Neural cell (in vitro differentiated cells): ENCODE results near the gene SETD4. TPM values are rescaled to one million over a fixed set of nuclear protein-coding genes. Genes with fewer than 3 reads are reported as not detected.

Source experiments
- H2AFZ ChIP-seq: fragments of 200-600, 300-800 bp; sonication (generic), shearing (Covaris generic); 2 replicates; pipeline ENCODE4 v1.6.0; 2014; ENCODE audit warnings: low read depth, mild to moderate bottlenecking, antibody characterized with exemption, low read length, moderate library complexity
- H3F3A ChIP-seq: fragments of 200-600 bp; shearing (Covaris generic); 2 replicates; pipeline ENCODE4 v1.6.1; 2016; ENCODE audit warnings: mild to moderate bottlenecking, moderate library complexity, mixed read lengths, antibody characterized with exemption, low read length; ENCODE audit not compliant: insufficient read depth, poor library complexity, severe bottlenecking
- H3K27ac ChIP-seq: fragments of 200-600, 300-800 bp; sonication (generic), shearing (Covaris generic); 2 replicates; pipeline ENCODE4 v1.5.1; 2014; ENCODE audit warnings: mild to moderate bottlenecking, low read length, moderate library complexity
- H3K27me3 ChIP-seq: fragments of 300-800, 200-600 bp; sonication (generic), shearing (Covaris generic); 2 replicates; pipeline ENCODE4 v1.6.0; 2014; ENCODE audit warnings: mild to moderate bottlenecking, low read depth, low read length, moderate library complexity; ENCODE audit not compliant: insufficient read depth
- H3K36me3 ChIP-seq: fragments of 300-800, 200-600 bp; sonication (generic), shearing (Covaris generic); 2 replicates; pipeline ENCODE4 v1.5.1; 2014; ENCODE audit warnings: mild to moderate bottlenecking, antibody characterized with exemption, low read length, moderate library complexity; ENCODE audit not compliant: insufficient read depth
- H3K4me2 ChIP-seq: fragments of 300-800, 200-600 bp; sonication (generic), shearing (Covaris generic); 2 replicates; pipeline ENCODE4 v1.6.0; 2014; ENCODE audit warnings: mild to moderate bottlenecking, low read length
- H3K4me3 ChIP-seq: fragments of 300-800, 200-600 bp; sonication (generic), shearing (Covaris generic); 2 replicates; pipeline ENCODE4 v1.5.1; 2014; ENCODE audit warnings: mild to moderate bottlenecking, low read length, moderate library complexity
- H3K79me2 ChIP-seq: fragments of 200-600 bp; shearing (Covaris generic); replicated peaks from 2 replicates; pipeline ENCODE4 v1.6.0; 2014; ENCODE audit warnings: mild to moderate bottlenecking, low read length, moderate library complexity; ENCODE audit not compliant: insufficient read depth
- H3K9ac ChIP-seq: fragments of 300-800, 200-600 bp; sonication (generic), shearing (Covaris generic); 2 replicates; pipeline ENCODE4 v1.6.1; 2016; ENCODE audit warnings: mild to moderate bottlenecking, low read length, mixed read lengths
- H3K9me2 ChIP-seq: fragments of 200-600 bp; shearing (Covaris generic); 2 replicates; pipeline ENCODE4 v1.6.1; 2016; ENCODE audit warnings: mild to moderate bottlenecking, low read length, mixed read lengths; ENCODE audit not compliant: insufficient read depth
- H3K9me3 ChIP-seq: fragments of 200-600, 300-800 bp; sonication (generic), shearing (Covaris generic); 2 replicates; pipeline ENCODE4 v1.6.1; 2016; ENCODE audit warnings: mild to moderate bottlenecking, mixed run types, low read length, moderate library complexity, mixed read lengths
- H4K20me1 ChIP-seq: fragments of 200-600 bp; shearing (Covaris generic); 2 replicates; pipeline ENCODE4 v1.6.1; 2016; ENCODE audit warnings: mild to moderate bottlenecking, mixed run types; ENCODE audit not compliant: insufficient read depth
- CTCF ChIP-seq: fragments of 450-650 bp; IDR thresholded peaks from 2 replicates; pipeline ENCODE4 v1.5.1; 2014; ENCODE audit warnings: antibody characterized with exemption, mild to moderate bottlenecking, moderate library complexity; ENCODE audit not compliant: poor library complexity, severe bottlenecking
- EP300 ChIP-seq: fragments of 450-650 bp; conservative IDR thresholded peaks from 2 replicates; pipeline ENCODE4 v1.6.1; 2014; ENCODE audit warnings: antibody characterized with exemption, mild to moderate bottlenecking, moderate library complexity; ENCODE audit not compliant: poor library complexity, severe bottlenecking
- EZH2 ChIP-seq: fragments of 200-600, 300-800 bp; shearing (Covaris generic), sonication (generic); IDR thresholded peaks from 2 replicates; pipeline ENCODE4 v1.6.1; 2014; ENCODE audit warnings: antibody characterized with exemption, low read length, borderline replicate concordance, mild to moderate bottlenecking; ENCODE audit not compliant: insufficient read depth, poor library complexity, severe bottlenecking
- MXI1 ChIP-seq: fragments of 450-650 bp; conservative IDR thresholded peaks from 2 replicates; pipeline ENCODE4 v1.6.1; 2014; ENCODE audit warnings: antibody characterized with exemption, mild to moderate bottlenecking; ENCODE audit not compliant: poor library complexity, severe bottlenecking
- POLR2AphosphoS5 ChIP-seq: IDR thresholded peaks from 2 replicates; pipeline ENCODE4 v1.6.1; 2012
- RAD21 ChIP-seq: fragments of 450-650 bp; conservative IDR thresholded peaks from 2 replicates; pipeline ENCODE4 v1.6.1; 2014; ENCODE audit warnings: antibody characterized with exemption, mild to moderate bottlenecking, moderate library complexity
- REST ChIP-seq: IDR thresholded peaks from 2 replicates; pipeline ENCODE4 v1.6.1; 2012; ENCODE audit warnings: borderline replicate concordance
- SMC3 ChIP-seq: fragments of 450-650 bp; conservative IDR thresholded peaks from 2 replicates; pipeline ENCODE4 v1.6.1; 2014; ENCODE audit warnings: antibody characterized with exemption, mild to moderate bottlenecking, moderate library complexity; ENCODE audit not compliant: poor library complexity
- TAF1 ChIP-seq: IDR thresholded peaks from 2 replicates; pipeline ENCODE4 v1.6.1; 2012; ENCODE audit warnings: low read depth
- polyA plus RNA-seq: library from polyadenylated mRNA; depleted of rRNA; stranded (reverse); fragments of >200 nt; gene quantifications from 2 replicates; pipeline ENCODE4 v1.2.3, GENCODE V29; 2014

SETD4 gene
- polyA plus RNA-seq, 1 donor from 2014 or later, result 64.4 TPM

GRCh38 chr21:36092681-36093080, 32.4 kb upstream of the SETD4 start:
- H3K27me3 ChIP-seq, result no peaks in the 10 kb centered on the region
- no peak overlapping the region for H2AFZ ChIP-seq
- TF ChIP-seq CTCF (no peak), EP300 (no peak), RAD21 (no peak), SMC3 (no peak), EZH2 (no peak), MXI1 (no peak), POLR2AphosphoS5 (no peak), REST (no peak), TAF1 (no peak)
- H3K4me2 ChIP-seq, result no peak overlapping the region
- H3K27ac ChIP-seq, result no peak overlapping the region
- H3K4me3 ChIP-seq, result no peak overlapping the region
- no peaks in the 10 kb centered on the region for H3K79me2 ChIP-seq
- H3K9ac ChIP-seq, result no peak overlapping the region
- no peaks in the 10 kb centered on the region for H3K9me2 ChIP-seq
- no peaks in the 10 kb centered on the region for H3K9me3 ChIP-seq
- H3K36me3 ChIP-seq, result no peaks in the 10 kb centered on the region
- H3F3A ChIP-seq, result no peaks in the 10 kb centered on the region
- H4K20me1 ChIP-seq, result no peaks in the 10 kb centered on the region

- H3K9ac ChIP-seq, result no peak overlapping the region
- H3K27ac ChIP-seq, result no peak overlapping the region
Measured at GRCh38 chr21:36089946-36090345, 29.6 kb upstream of the SETD4 start.

More at GRCh38 chr21:36089946-36090345, 29.6 kb upstream of the SETD4 start:
- Histone ChIP-seq H3K4me2 (no peak overlapping the region), H3K27me3 (no peaks in the 10 kb centered on the region), H2AFZ (no peak overlapping the region), H3F3A (no peaks in the 10 kb centered on the region), H3K36me3 (no peaks in the 10 kb centered on the region), H3K4me3 (no peak overlapping the region), H3K9me3 (no peaks in the 10 kb centered on the region), H3K79me2 (no peaks in the 10 kb centered on the region), H3K9me2 (no peaks in the 10 kb centered on the region), H4K20me1 (no peaks in the 10 kb centered on the region)
- TF ChIP-seq SMC3 (no peak), REST (no peak), MXI1 (no peak), CTCF (no peak), EP300 (no peak), TAF1 (no peak), RAD21 (no peak), POLR2AphosphoS5 (no peak), EZH2 (no peak)
